AG04450 (cell line): ENCODE data around the gene SUCO. TPM values are rescaled to one million over a fixed set of nuclear protein-coding genes. Genes with fewer than 3 reads are reported as not detected.

Experiments
- CTCF ChIA-PET: fragments of 300-600, 350-600 bp; formaldehyde crosslinking; extraction: SDS; loops from one replicate; lab custom pipeline; 2022; ENCODE audit warnings: antibody characterized with exemption, inconsistent platforms; lab: Charles Lee
- POLR2A ChIA-PET: fragments of 350-600 bp; formaldehyde crosslinking; extraction: SDS; loops from one replicate; lab custom pipeline; 2021; ENCODE audit warnings: antibody characterized with exemption, inconsistent platforms; lab: Yijun Ruan, JAX
- DNase-seq: peaks from one replicate; pipeline ENCODE4 v3.0.0-alpha.2; 2011; ENCODE audit warnings: low read depth, low spot score
- H3K27ac ChIP-seq: one replicate; pipeline ENCODE4 v1.5.1; 2012; ENCODE audit warnings: low read depth, low read length, control low read depth
- H3K27me3 ChIP-seq: one replicate; pipeline ENCODE4 v1.6.0; 2012; ENCODE audit warnings: low read length; ENCODE audit not compliant: control insufficient read depth, insufficient read depth
- H3K4me3 ChIP-seq: 2 replicates; pipeline ENCODE4 v1.5.1; 2011; ENCODE audit warnings: mild to moderate bottlenecking, low read depth, low read length, control low read depth
- H3K9me3 ChIP-seq: 2 replicates; pipeline ENCODE4 v1.5.1; 2012; ENCODE audit warnings: low read length; ENCODE audit not compliant: control insufficient read depth, insufficient read depth
- polyA plus RNA-seq: library from polyadenylated mRNA; depleted of rRNA; stranded (reverse); fragments of >200 nt; gene quantifications from 2 replicates; pipeline ENCODE4 v1.2.3, GENCODE V29; 2011
- TF ChIP-seq, protein P1 (sequence below): IDR thresholded peaks from 2 replicates; pipeline ENCODE4 v1.5.1; 2011; ENCODE audit warnings: low read depth, low read length, control low read depth, inconsistent platforms

SUCO gene
- polyA plus RNA-seq, 1 experiment = 25.1 TPM

DNA sequence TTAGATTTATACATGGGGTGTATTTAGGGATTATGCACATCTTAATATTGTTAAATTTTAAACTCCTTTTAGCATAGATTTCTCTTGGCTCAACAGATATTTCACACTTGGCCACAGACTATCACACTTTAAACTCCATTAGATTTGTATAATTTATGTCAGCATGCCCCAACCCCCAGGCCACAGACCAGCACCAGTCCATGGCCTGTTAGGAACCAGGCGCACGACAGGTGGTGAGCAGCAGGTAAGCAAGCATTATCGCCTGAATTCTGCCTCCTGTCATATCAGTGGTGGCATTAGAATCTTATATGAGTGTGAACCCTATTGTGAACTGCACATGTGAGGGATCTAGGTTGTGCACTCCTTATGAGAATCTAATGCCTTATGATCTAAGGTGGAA lies 34.8 kb downstream of the SUCO start:
- Histone ChIP-seq H3K4me3 (no peak overlapping the region), H3K9me3 (peaks cover 4% of the 10 kb centered on the region), H3K27me3 (no peaks in the 10 kb centered on the region), H3K27ac (no peak overlapping the region)
- ChIA-PET CTCF (no interaction called here), POLR2A (no interaction called here)
- TF ChIP-seq, protein P1, sequence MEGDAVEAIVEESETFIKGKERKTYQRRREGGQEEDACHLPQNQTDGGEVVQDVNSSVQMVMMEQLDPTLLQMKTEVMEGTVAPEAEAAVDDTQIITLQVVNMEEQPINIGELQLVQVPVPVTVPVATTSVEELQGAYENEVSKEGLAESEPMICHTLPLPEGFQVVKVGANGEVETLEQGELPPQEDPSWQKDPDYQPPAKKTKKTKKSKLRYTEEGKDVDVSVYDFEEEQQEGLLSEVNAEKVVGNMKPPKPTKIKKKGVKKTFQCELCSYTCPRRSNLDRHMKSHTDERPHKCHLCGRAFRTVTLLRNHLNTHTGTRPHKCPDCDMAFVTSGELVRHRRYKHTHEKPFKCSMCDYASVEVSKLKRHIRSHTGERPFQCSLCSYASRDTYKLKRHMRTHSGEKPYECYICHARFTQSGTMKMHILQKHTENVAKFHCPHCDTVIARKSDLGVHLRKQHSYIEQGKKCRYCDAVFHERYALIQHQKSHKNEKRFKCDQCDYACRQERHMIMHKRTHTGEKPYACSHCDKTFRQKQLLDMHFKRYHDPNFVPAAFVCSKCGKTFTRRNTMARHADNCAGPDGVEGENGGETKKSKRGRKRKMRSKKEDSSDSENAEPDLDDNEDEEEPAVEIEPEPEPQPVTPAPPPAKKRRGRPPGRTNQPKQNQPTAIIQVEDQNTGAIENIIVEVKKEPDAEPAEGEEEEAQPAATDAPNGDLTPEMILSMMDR = no peak
- no peak for DNase-seq

DNA sequence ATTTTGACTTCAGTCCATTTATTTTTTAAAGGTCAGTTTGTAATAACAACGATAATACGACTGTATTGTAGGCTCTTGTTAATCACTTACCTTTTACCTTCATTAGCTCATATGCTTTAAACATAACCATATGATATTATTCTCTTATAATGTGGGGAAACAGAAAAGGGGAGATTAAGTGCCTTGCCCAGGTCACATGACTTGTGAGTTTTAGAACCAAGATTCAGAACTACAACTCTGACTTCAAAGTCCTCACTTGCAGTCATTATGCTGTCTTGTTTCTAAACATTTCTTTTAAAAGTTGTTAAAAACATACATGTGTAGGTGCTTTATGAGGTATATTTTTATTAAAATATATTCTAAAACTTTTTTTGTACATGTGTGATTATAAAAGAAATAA lies 41.1 kb downstream of the SUCO start:
- DNase-seq = no peak
- ChIA-PET CTCF (no interaction called here), POLR2A (no interaction called here)
- peaks cover 4% of the 10 kb centered on the region for H3K9me3 ChIP-seq
- H3K27ac ChIP-seq = no peak overlapping the region
- H3K27me3 ChIP-seq = no peaks in the 10 kb centered on the region
- TF ChIP-seq, protein P1 = no peak
- no peak overlapping the region for H3K4me3 ChIP-seq

DNA sequence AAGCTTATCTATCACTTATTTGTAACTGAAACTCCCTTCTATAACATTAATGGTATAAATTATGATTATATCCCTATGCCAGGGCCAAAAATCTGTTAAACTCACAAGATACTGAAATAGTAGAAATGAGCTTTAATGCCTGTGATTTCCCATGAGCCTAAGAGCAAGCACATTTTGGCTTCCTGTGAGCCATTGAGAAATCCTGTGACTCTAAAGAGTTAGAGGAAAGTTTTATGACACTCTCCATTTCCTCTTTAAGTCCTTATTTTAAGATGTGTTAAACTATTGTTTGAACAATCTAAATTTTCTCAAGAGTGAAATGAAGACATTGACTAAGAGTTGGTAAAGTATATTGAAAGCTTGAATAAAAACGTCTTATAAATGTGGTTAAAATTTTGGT lies 45.6 kb downstream of the SUCO start:
- TF ChIP-seq, protein P1 = no peak
- no peaks in the 10 kb centered on the region for H3K27me3 ChIP-seq
- CTCF ChIA-PET = interaction anchor here (0.8 kb wide), 1 partner anchor 576 kb away, joined by 3 read pairs; no protein-coding TSS in a partner anchor
- H3K9me3 ChIP-seq = no peaks in the 10 kb centered on the region
- no peak overlapping the region for H3K27ac ChIP-seq
- POLR2A ChIA-PET = no interaction called here
- no peak for DNase-seq
- no peak overlapping the region for H3K4me3 ChIP-seq

DNA sequence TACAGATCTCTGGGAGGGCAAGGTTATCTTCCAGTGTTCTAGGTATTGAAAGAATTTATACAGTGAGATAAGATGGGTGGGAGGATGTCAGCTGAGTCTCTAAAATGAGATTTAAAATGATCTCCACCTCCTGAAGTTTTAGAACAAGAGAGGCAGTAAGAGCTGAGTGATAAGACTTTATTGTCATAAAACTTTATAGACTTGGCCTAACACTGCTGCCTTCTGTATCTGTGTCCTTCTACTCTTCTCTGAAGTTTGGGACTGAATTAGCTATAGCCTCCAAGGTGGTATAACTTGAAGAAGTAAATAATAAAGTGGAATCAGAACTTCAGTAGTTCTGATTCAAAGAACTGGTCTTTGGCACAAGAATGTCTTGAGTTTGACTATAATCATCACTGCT lies 48.3 kb downstream of the SUCO start:
- Histone ChIP-seq H3K27me3 (no peaks in the 10 kb centered on the region), H3K4me3 (no peak overlapping the region), H3K27ac (no peak overlapping the region), H3K9me3 (no peaks in the 10 kb centered on the region)
- POLR2A ChIA-PET = interaction anchor here (1.2 kb wide), 1 partner anchor 49 kb away, joined by 6 read pairs; the partner anchor contains the start of gene SUCO
- DNase-seq = no peak
- CTCF ChIA-PET = interaction anchor here (1.0 kb wide), 1 partner anchor 138 kb away, joined by 5 read pairs; no protein-coding TSS in a partner anchor
- TF ChIP-seq, protein P1 = no peak

DNA sequence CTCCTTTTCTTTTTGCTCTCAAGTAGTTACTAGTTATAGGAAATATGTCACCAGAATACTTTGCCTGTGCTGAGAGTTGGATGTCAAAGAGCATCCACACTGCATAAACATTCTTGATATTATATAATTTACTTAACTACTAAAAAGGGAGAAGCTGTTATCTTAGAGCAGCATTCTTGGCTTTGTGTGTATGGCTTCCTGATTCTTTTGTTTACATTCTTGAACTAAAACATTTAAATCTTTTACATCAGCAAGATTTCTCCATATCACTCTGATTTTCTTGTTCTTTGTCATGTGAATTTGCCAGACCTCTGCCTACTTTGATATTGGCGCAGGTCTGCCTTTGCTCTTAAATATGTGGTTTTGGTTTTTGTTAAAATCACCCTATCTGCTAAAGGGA lies 48.8 kb downstream of the SUCO start:
- TF ChIP-seq, protein P1 = no peak
- no peaks in the 10 kb centered on the region for H3K27me3 ChIP-seq
- POLR2A ChIA-PET = interaction anchor here (1.2 kb wide), 1 partner anchor 49 kb away, joined by 6 read pairs; the partner anchor contains the start of gene SUCO
- no peaks in the 10 kb centered on the region for H3K9me3 ChIP-seq
- no peak for DNase-seq
- H3K4me3 ChIP-seq = no peak overlapping the region
- CTCF ChIA-PET = interaction anchor here (1.0 kb wide), 1 partner anchor 138 kb away, joined by 5 read pairs; no protein-coding TSS in a partner anchor
- peak overlapping the region; percentile 32 for H3K27ac ChIP-seq
